ENCODE data around the gene MRPS5.
"Not testable (repeated sequence)": the region's sequence is repeated elsewhere in the genome, so short reads cannot be mapped to it uniquely, and the experiment has no call there.

Gene MRPS5

GRCh38 chr2:95044601-95045000, 77.0 kb downstream of the MRPS5 start:
- no peak for DNase-seq

- peak in 1 of 2 experiments; percentile 47 for DNase-seq
Observed at GRCh38 chr2:95043300-95044093, 78.1 kb downstream of the MRPS5 start.

GRCh38 chr2:95042472-95043271, 78.9 kb downstream of the MRPS5 start:
- DNase-seq: no peak

GRCh38 chr2:95041824-95042442, 79.7 kb downstream of the MRPS5 start:
- DNase-seq: no peak

GRCh38 chr2:95041060-95041823, 80.4 kb downstream of the MRPS5 start:
- no peak for DNase-seq

GRCh38 chr2:95040426-95040825, 81.2 kb downstream of the MRPS5 start:
- DNase-seq: no peak

GRCh38 chr2:95039978-95040377, 81.6 kb downstream of the MRPS5 start:
- no peak for DNase-seq

- DNase-seq: no peak
Observed at GRCh38 chr2:95039363-95039762, 82.2 kb downstream of the MRPS5 start.

- DNase-seq: no peak
Observed at GRCh38 chr2:95038635-95039298, 82.8 kb downstream of the MRPS5 start.

- DNase-seq: not testable (repeated sequence)
Observed at GRCh38 chr2:95037841-95038585, 83.6 kb downstream of the MRPS5 start.

GRCh38 chr2:95037384-95037839, 84.2 kb downstream of the MRPS5 start:
- DNase-seq: no peak

GRCh38 chr2:95036596-95037383, 84.8 kb downstream of the MRPS5 start:
- DNase-seq: no peak

Measured in NCI-H524 (cell line).